LHCN-M2 (cell line): ENCODE results near the gene RRAGC. TPM values are rescaled to one million over a fixed set of nuclear protein-coding genes. Genes with fewer than 3 reads are reported as not detected.
A peak's percentile ranks its signal among the peaks of the same experiment; 100 is the strongest.

ENCODE experiments used
- DNase-seq: peaks from one replicate; pipeline ENCODE4 v3.0.0-alpha.2; 2012; ENCODE audit warnings: low read depth
- polyA plus RNA-seq: library from polyadenylated mRNA; unstranded; fragments of >200 nt; gene quantifications from one replicate; pipeline ENCODE4 v1.2.1, GENCODE V29; 2012; ENCODE audit warnings: missing spikeins
- total RNA-seq: library from RNA; depleted of rRNA; stranded (reverse); fragments of >200 nt; gene quantifications from 2 replicates; pipeline ENCODE4 v1.2.3, GENCODE V29; 2014; rRNA removed

The RRAGC gene
- total RNA-seq, result 14.4 and 21.0 TPM in 2 replicates
- 29.7 TPM for polyA plus RNA-seq

- DNase-seq, result peak; percentile 97
These were observed at the start of gene RRAGC for GRCh38 chr1:38859561-38860453. Gene RRAGC, minus strand, starts transcription at chr1:38859772. Its CDS starts 126 bp downstream, at chr1:38859646.

- no peak for DNase-seq
These were observed 49.2 kb upstream of the RRAGC start for GRCh38 chr1:38908821-38909220.

- DNase-seq, result no peak
These were observed 46.4 kb upstream of the RRAGC start for GRCh38 chr1:38905985-38906384.

- DNase-seq, result no peak
These were observed 40.0 kb upstream of the RRAGC start for GRCh38 chr1:38899560-38899959.

GRCh38 chr1:38898653-38899230, 39.2 kb upstream of the RRAGC start:
- peak; percentile 38 for DNase-seq

- no peak for DNase-seq
These were observed 36.6 kb upstream of the RRAGC start for GRCh38 chr1:38896169-38896568.

GRCh38 chr1:38892976-38893375, 33.4 kb upstream of the RRAGC start:
- DNase-seq, result no peak

GRCh38 chr1:38891753-38892152, 32.2 kb upstream of the RRAGC start:
- peak; percentile 7 for DNase-seq

- DNase-seq, result no peak
These were observed 30.0 kb upstream of the RRAGC start for GRCh38 chr1:38889589-38889988.

GRCh38 chr1:38888423-38889333, 29.1 kb upstream of the RRAGC start:
- DNase-seq, result no peak

GRCh38 chr1:38885092-38885491, 25.5 kb upstream of the RRAGC start:
- DNase-seq, result no peak

- no peak for DNase-seq
These were observed 21.9 kb upstream of the RRAGC start, which contains the start of gene GJA9 for GRCh38 chr1:38881487-38881886. Gene GJA9, minus strand, starts transcription at chr1:38881587. Its CDS starts 5,489 bp downstream, at chr1:38876098.

GRCh38 chr1:38875811-38876210, 16.2 kb upstream of the RRAGC start:
- DNase-seq, result no peak

- DNase-seq, result peak; percentile 92
These were observed 13.7 kb upstream of the RRAGC start, which contains the start of gene MYCBP for GRCh38 chr1:38873027-38873969. Gene MYCBP, minus strand, starts transcription at chr1:38873348. Its CDS starts 43 bp downstream, at chr1:38873305.

- DNase-seq, result peak; percentile 61
These were observed 12.9 kb upstream of the RRAGC start for GRCh38 chr1:38872401-38873026.

GRCh38 chr1:38870996-38871395, 11.4 kb upstream of the RRAGC start:
- DNase-seq, result no peak

GRCh38 chr1:38867208-38867607, 7.6 kb upstream of the RRAGC start:
- no peak for DNase-seq

- DNase-seq, result no peak
These were observed 5.6 kb upstream of the RRAGC start for GRCh38 chr1:38865112-38865715.

- DNase-seq, result no peak
These were observed 853 bp upstream of the RRAGC start for GRCh38 chr1:38860454-38860795.
